Ishikawa (cell line): ENCODE data around the gene SEMA3B.

ENCODE experiments used
- CEBPB ChIP-seq: IDR thresholded peaks from 2 replicates; pipeline ENCODE4 v1.6.1; 2012
- CREB1 ChIP-seq: IDR thresholded peaks from 2 replicates; pipeline ENCODE4 v1.6.1; 2012; ENCODE audit warnings: low read depth
- EGR1 ChIP-seq: IDR thresholded peaks from 2 replicates; pipeline ENCODE4 v1.6.1; 2012
- EP300 ChIP-seq: IDR thresholded peaks from 2 replicates; pipeline ENCODE4 v1.6.1; 2012; ENCODE audit warnings: borderline replicate concordance
- FOXM1 ChIP-seq: IDR thresholded peaks from 2 replicates; pipeline ENCODE4 v1.6.1; 2012; ENCODE audit warnings: low read depth, borderline replicate concordance
- NFIC ChIP-seq: IDR thresholded peaks from 2 replicates; pipeline ENCODE4 v1.6.1; 2012
- RAD21 ChIP-seq: IDR thresholded peaks from 2 replicates; pipeline ENCODE4 v1.6.1; 2012; ENCODE audit warnings: low read depth
- TAF1 ChIP-seq: IDR thresholded peaks from 2 replicates; pipeline ENCODE4 v1.6.1; 2012; ENCODE audit warnings: low read depth, mild to moderate bottlenecking
- TCF12 ChIP-seq: IDR thresholded peaks from 2 replicates; pipeline ENCODE4 v1.6.1; 2012; ENCODE audit warnings: low read depth
- TEAD4 ChIP-seq: IDR thresholded peaks from 2 replicates; pipeline ENCODE4 v1.6.1; 2012
- YY1 ChIP-seq: IDR thresholded peaks from 2 replicates; pipeline ENCODE4 v1.6.1; 2012; ENCODE audit warnings: low read depth
- ZBTB7A ChIP-seq: IDR thresholded peaks from 2 replicates; pipeline ENCODE4 v1.6.1; 2012; ENCODE audit warnings: low read depth
- TF ChIP-seq, protein P1 (sequence below): IDR thresholded peaks from 2 replicates; pipeline ENCODE4 v1.6.1; 2012
- TF ChIP-seq, protein P2 (sequence below): IDR thresholded peaks from 2 replicates; pipeline ENCODE4 v1.6.1; 2012; ENCODE audit warnings: low read depth, mild to moderate bottlenecking
- TF ChIP-seq, protein P3 (sequence below): IDR thresholded peaks from 2 replicates; pipeline ENCODE4 v1.6.1; 2012

SEMA3B gene

DNA sequence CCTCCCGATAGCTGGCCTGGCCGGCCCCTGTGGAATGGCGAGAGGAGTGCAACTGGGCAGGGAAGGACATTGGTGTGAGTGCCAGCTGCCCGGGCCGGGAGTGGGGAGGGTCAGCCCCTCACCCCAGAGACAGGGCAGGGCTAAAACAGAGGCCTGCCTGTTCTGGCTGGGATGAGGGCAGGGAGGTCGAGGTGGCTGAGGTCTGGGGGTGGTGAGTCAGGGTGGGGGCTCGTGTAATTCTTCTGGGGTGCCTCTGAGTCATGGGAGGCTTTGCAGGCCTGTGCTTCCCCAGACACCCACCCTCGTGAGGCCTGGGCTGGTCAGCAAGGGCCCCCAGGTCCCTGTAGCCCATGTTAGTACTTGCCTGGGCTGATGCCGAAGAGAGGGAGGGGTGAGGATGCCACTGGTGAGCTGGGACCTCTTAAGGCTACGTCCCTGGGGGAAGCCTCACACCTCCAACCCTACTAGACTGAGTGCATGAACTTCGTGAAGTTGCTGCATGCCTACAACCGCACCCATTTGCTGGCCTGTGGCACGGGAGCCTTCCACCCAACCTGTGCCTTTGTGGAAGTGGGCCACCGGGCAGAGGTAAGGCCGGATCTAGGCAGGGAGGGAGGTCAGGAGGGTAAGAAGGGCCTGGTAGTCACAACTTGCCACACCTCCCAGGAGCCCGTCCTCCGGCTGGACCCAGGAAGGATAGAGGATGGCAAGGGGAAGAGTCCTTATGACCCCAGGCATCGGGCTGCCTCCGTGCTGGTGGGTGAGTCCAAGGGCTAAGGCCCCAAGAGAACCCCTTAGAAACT is 1.7 kb downstream of the SEMA3B start:
- TF ChIP-seq TAF1 (no peak), TEAD4 (no peak), FOXM1 (no peak), EGR1 (no peak), ZBTB7A (no peak), YY1 (no peak), TCF12 (no peak)

DNA sequence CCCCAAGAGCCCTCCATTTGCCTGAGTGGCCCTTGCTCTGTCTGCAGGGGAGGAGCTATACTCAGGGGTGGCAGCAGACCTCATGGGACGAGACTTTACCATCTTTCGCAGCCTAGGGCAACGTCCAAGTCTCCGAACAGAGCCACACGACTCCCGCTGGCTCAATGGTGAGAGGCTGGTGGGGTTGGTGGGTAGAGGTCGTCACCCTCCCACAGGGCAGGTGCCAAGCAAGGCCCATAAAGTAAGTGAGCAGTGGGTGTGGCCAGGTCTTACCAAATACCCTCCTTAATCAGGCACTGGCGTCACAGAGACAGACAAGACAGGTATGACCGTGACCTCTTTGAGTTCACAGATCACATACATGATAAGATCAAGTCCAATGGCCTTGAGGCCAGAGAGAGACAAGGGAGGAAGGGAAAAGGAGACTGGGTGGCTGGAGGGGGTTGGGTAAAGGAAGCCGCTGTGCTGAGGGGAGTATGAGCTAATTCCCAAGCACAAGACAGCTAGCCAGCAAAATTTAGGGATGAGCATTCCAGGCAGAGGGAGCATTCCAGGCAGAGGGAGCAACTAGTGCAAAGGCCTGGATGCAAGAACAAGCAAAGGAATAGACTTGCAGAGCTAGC is 2.5 kb downstream of the SEMA3B start:
- TF ChIP-seq FOXM1, result no peak

DNA sequence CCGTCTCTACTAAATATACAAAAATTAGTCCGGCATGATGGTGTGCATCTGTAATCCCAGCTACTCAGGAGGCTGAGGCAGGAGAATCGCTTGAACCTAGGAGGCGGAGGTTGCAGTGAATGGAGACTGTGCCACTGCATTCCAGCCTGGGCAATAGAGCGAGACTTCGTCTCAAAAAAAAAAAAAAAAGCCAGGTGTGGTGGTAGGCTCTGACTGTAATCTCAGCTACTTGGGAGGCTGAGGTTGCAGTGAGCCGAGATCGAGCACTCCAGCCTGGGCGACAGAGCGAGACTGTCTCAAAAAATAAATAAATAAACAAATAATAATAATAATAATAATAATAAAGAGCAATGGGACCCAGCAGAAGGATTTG is 3.6 kb downstream of the SEMA3B start:
- peak; percentile 69 for TF ChIP-seq TEAD4

DNA sequence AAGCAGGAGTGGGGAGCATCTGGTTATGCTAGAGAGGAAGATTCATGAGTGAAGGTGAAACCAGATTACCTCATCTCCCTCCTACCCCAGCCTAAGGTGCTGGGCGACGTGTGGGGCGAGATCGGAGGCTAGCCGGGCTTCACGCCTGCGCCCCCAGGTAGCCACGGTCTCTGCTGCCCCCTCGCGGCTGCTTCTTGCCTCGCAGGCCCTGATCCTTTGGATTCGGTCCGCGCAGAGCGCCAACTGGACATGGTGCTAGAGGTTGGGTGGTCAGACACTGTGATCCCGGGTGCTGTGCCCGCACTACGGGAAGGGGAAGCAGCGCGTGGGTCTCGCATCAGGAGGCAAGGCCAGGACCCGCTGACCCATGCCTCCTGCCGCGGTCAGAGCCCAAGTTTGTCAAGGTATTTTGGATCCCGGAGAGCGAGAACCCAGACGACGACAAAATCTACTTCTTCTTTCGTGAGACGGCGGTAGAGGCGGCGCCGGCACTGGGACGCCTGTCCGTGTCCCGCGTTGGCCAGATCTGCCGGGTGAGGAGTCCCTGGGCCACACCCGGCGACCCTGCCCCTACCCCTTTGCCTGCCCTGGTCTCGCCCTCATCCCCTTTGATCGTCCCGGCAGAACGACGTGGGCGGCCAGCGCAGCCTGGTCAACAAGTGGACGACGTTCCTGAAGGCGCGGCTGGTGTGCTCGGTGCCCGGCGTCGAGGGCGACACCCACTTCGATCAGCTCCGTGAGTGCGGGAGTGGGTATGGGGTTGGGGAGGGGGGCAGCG is 4.2 kb downstream of the SEMA3B start:
- TF ChIP-seq YY1 (no peak), RAD21 (peak; percentile 99), CREB1 (no peak), FOXM1 (no peak)
- TF ChIP-seq, protein P1, sequence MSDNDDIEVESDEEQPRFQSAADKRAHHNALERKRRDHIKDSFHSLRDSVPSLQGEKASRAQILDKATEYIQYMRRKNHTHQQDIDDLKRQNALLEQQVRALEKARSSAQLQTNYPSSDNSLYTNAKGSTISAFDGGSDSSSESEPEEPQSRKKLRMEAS, result no peak

DNA sequence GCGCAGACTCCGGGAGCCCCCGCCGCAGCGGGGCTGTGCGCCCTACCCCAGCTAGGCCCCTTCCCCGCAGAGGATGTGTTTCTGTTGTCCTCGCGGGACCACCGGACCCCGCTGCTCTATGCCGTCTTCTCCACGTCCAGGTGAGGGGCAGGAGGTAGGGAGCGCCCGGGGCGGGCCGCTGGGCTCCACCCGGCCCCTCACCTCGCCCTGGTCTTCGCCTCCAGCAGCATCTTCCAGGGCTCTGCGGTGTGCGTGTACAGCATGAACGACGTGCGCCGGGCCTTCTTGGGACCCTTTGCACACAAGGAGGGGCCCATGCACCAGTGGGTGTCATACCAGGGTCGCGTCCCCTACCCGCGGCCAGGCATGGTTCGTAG is 4.7 kb downstream of the SEMA3B start:
- TF ChIP-seq, protein P2, sequence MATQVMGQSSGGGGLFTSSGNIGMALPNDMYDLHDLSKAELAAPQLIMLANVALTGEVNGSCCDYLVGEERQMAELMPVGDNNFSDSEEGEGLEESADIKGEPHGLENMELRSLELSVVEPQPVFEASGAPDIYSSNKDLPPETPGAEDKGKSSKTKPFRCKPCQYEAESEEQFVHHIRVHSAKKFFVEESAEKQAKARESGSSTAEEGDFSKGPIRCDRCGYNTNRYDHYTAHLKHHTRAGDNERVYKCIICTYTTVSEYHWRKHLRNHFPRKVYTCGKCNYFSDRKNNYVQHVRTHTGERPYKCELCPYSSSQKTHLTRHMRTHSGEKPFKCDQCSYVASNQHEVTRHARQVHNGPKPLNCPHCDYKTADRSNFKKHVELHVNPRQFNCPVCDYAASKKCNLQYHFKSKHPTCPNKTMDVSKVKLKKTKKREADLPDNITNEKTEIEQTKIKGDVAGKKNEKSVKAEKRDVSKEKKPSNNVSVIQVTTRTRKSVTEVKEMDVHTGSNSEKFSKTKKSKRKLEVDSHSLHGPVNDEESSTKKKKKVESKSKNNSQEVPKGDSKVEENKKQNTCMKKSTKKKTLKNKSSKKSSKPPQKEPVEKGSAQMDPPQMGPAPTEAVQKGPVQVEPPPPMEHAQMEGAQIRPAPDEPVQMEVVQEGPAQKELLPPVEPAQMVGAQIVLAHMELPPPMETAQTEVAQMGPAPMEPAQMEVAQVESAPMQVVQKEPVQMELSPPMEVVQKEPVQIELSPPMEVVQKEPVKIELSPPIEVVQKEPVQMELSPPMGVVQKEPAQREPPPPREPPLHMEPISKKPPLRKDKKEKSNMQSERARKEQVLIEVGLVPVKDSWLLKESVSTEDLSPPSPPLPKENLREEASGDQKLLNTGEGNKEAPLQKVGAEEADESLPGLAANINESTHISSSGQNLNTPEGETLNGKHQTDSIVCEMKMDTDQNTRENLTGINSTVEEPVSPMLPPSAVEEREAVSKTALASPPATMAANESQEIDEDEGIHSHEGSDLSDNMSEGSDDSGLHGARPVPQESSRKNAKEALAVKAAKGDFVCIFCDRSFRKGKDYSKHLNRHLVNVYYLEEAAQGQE, result no peak
- no peak for TF ChIP-seq EGR1
- no peak for TF ChIP-seq CEBPB
- no peak for TF ChIP-seq NFIC
- TF ChIP-seq FOXM1, result no peak
- TF ChIP-seq EP300, result no peak
- no peak for TF ChIP-seq TEAD4
- no peak for TF ChIP-seq RAD21
- TF ChIP-seq, protein P3, sequence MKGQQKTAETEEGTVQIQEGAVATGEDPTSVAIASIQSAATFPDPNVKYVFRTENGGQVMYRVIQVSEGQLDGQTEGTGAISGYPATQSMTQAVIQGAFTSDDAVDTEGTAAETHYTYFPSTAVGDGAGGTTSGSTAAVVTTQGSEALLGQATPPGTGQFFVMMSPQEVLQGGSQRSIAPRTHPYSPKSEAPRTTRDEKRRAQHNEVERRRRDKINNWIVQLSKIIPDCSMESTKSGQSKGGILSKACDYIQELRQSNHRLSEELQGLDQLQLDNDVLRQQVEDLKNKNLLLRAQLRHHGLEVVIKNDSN, result no peak
- TF ChIP-seq, protein P1, result no peak
- TF ChIP-seq ZBTB7A, result no peak
- no peak for TF ChIP-seq TCF12
- no peak for TF ChIP-seq CREB1
- TF ChIP-seq TAF1, result no peak

DNA sequence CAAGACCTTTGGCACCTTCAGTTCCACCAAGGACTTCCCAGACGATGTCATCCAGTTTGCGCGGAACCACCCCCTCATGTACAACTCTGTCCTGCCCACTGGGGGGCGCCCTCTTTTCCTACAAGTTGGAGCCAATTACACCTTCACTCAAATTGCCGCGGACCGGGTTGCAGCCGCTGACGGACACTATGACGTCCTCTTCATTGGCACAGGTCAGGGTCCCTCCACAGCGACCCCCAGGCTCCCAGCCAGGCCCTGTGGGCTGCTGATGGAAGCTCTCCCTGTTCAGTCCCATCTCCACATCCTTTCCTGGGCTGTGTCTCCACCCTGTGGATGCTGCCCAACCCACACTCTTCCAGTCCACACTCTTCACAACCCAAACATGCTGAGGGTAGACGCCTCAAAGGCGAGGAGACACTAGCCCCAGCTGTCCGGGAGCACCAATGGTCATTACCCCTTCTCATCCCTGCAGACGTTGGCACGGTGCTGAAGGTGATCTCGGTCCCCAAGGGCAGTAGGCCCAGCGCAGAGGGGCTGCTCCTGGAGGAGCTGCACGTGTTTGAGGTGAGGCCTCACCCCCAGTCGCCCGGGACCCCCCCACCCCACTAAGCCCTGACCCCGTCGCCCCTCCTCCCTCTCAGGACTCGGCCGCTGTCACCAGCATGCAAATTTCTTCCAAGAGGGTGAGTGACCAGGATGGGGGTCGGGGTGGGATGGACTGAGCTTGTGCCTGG is 5.6 kb downstream of the SEMA3B start:
- TF ChIP-seq RAD21 (peak; percentile 47), FOXM1 (no peak), EGR1 (0 out of 2 replicates have a peak, but pooled peaks have one; percentile 41)

DNA sequence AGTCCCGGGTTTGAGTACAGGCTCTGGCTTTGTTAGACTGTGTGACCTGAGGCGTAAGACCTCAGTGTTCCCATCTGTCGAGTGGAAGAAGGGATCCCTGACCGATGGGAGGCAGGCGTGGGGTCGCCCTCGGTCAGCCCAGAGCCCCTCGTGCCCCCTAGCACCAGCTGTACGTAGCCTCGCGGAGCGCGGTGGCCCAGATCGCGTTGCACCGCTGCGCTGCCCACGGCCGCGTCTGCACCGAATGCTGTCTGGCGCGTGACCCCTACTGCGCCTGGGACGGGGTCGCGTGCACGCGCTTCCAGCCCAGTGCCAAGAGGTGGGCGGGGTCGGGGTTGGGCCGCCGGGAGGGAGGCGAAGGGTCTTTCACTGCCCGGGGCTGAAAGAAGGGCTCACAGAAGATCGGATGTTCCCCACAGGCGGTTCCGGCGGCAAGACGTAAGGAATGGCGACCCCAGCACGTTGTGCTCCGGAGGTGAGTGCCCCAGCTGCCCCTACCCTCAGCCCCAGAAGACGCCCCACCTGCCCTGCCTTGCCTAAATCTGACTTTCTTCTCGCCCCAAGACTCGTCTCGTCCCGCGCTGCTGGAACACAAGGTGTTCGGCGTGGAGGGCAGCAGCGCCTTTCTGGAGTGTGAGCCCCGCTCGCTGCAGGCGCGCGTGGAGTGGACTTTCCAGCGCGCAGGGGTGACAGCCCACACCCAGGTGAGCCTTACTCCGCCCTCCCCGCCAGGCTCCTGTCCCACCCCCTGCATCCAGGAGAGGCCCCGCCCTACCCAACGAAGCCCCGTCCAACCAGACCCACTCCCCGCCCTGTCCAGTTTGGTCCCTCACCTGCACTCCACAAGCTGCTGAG is 6.4 kb downstream of the SEMA3B start:
- TF ChIP-seq, protein P1, result no peak
- TF ChIP-seq TAF1, result no peak
- TF ChIP-seq EGR1, result no peak
- no peak for TF ChIP-seq RAD21
- TF ChIP-seq, protein P2, result no peak
- TF ChIP-seq ZBTB7A, result no peak
- TF ChIP-seq TEAD4, result no peak
- no peak for TF ChIP-seq EP300
- TF ChIP-seq TCF12, result no peak
- TF ChIP-seq, protein P3, result no peak
- no peak for TF ChIP-seq CREB1
- no peak for TF ChIP-seq YY1
- TF ChIP-seq FOXM1, result no peak
- no peak for TF ChIP-seq NFIC
- TF ChIP-seq CEBPB, result no peak
